ENCODE data around the gene UGT1A1. TPM values are rescaled to one million over a fixed set of nuclear protein-coding genes. Genes with fewer than 3 reads are reported as not detected.

UGT1A1 gene
- total and polyA plus RNA-seq, 7 donors = 0.06 TPM; not detected in 6

- H3K36me3 ChIP-seq (ENCODE audit: insufficient read depth in 1 of 2, low read depth in 1 of 2) = no peaks in the 10 kb centered on the region
- ATAC-seq = no peak
- DNase-seq = no peak
- H3K27ac ChIP-seq = no peak overlapping the region
- 57 to 60% (median 57%) methylated on average over 7 of the region's 7 CpGs for WGBS, 3 donors
- no peak overlapping the region for H3K4me3 ChIP-seq
- no peaks in the 10 kb centered on the region for H3K9me3 ChIP-seq
- intact Hi-C loops (cut with DNase I) = no loop called here
- TF ChIP-seq, protein P1, sequence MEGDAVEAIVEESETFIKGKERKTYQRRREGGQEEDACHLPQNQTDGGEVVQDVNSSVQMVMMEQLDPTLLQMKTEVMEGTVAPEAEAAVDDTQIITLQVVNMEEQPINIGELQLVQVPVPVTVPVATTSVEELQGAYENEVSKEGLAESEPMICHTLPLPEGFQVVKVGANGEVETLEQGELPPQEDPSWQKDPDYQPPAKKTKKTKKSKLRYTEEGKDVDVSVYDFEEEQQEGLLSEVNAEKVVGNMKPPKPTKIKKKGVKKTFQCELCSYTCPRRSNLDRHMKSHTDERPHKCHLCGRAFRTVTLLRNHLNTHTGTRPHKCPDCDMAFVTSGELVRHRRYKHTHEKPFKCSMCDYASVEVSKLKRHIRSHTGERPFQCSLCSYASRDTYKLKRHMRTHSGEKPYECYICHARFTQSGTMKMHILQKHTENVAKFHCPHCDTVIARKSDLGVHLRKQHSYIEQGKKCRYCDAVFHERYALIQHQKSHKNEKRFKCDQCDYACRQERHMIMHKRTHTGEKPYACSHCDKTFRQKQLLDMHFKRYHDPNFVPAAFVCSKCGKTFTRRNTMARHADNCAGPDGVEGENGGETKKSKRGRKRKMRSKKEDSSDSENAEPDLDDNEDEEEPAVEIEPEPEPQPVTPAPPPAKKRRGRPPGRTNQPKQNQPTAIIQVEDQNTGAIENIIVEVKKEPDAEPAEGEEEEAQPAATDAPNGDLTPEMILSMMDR (IDR thresholded peaks at IDR 0.05) = no peak
- H3K4me1 ChIP-seq = no peaks in the 10 kb centered on the region
- no peaks in the 10 kb centered on the region for H3K27me3 ChIP-seq (ENCODE audit: insufficient read depth in 3 of 3, low read length in 2 of 3)
Measured at GRCh38 chr2:233799087-233799665, 39.1 kb downstream of the UGT1A1 start.

DNA sequence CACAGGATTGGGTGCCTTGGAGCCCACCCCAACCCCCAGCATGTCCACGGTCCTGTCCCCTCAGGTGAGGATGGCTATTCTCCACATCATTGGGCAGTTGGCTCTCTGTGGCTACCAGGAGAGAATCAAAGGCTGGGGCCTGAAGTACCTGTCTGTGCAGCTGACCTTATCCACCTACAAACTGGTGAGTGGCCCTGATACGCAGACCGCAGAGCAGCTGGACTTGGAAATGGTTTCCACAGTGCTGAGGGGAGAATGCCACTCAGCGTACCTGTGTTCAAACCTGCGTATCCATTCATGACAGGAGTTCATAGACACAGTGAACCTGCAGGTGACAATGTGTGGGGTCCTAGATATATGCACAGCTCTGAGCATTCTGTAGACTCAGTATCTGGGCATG is 39.6 kb downstream of the UGT1A1 start:
- WGBS, 3 donors = 51 to 83% (median 51%) methylated on average over 5 of the region's 5 CpGs
- intact Hi-C loops (cut with DNase I) = no loop called here
- DNase-seq = no peak
- no peak overlapping the region for H3K4me3 ChIP-seq
- TF ChIP-seq, protein P1 (IDR thresholded peaks at IDR 0.05) = no peak
- no peak overlapping the region for H3K27ac ChIP-seq
- no peaks in the 10 kb centered on the region for H3K4me1 ChIP-seq
- no peaks in the 10 kb centered on the region for H3K9me3 ChIP-seq
- H3K27me3 ChIP-seq (ENCODE audit: insufficient read depth in 3 of 3, low read length in 2 of 3) = no peaks in the 10 kb centered on the region
- ATAC-seq = no peak
- H3K36me3 ChIP-seq (ENCODE audit: insufficient read depth in 1 of 2, low read depth in 1 of 2) = no peaks in the 10 kb centered on the region

DNA sequence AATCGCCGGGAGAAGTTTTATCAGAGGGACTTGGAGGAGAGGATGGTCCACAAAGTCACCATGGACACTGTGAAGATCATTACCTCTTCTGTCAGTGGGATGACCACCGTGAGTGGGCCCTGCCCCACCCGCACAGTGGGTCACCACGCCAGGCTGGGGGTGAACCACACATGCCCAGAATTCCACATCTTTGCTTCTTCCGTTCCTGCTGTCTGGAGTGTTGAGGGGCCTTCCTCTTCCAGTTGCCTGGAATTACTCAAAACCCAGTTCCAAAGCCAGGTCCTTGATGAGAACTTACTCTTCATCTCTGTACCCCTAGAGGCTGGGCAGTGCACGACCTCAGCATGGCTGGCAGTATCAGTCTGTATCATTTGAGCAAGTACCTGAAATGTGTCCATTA is 40.1 kb downstream of the UGT1A1 start:
- no peaks in the 10 kb centered on the region for H3K27me3 ChIP-seq (ENCODE audit: insufficient read depth in 3 of 3, low read length in 2 of 3)
- ATAC-seq (no peak), DNase-seq (no peak)
- H3K36me3 ChIP-seq (ENCODE audit: insufficient read depth in 1 of 2, low read depth in 1 of 2) = no peaks in the 10 kb centered on the region
- no peaks in the 10 kb centered on the region for H3K4me1 ChIP-seq
- intact Hi-C loops (cut with DNase I) = no loop called here
- H3K4me3 ChIP-seq = no peak overlapping the region
- no peak overlapping the region for H3K27ac ChIP-seq
- no peaks in the 10 kb centered on the region for H3K9me3 ChIP-seq
- TF ChIP-seq, protein P1 (IDR thresholded peaks at IDR 0.05) = no peak
- 74 to 78% (median 75%) methylated on average over 7 of the region's 7 CpGs for WGBS, 3 donors

DNA sequence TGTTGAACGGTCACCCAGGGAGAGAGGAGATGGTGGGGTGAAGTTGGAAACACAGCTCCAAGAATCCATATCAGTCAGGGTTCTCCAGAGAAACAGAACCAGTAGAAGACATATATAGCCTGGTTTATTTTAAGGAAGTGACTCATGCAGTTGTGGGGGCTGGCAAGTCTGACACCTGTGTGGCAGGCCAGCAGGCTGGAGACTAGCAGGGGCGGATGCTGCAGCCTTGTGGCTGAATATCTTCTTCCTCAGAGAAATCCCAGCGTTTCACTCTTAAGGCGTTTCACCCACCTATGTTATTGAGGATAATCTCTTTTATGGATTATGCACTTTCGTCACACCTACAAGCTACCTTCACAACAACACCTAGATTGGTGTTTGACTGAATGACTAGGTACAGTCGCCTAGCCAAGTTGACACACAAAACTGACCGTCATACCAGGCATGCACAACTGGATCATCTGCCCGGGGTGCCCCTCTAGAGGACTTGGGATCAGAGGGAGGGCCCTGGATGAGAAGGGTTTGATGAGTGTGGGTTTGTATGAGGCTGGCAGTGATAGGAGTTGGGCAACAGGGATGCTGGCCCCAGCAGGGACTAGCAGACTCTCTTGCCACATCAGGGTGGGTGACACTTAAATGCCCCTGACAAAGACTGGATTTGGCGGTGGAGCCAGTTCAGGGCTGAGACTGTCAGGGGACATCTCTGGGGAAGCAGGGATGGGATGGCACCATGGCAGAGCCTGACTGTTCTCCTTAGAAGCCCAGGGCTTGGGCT is 41.5 kb downstream of the UGT1A1 start:
- TF ChIP-seq, protein P1 (IDR thresholded peaks at IDR 0.05) = no peak

More for the DNA sequence above, 41.5 kb downstream of the UGT1A1 start:
- no peaks in the 10 kb centered on the region for H3K4me1 ChIP-seq
- ATAC-seq (no peak), DNase-seq (no peak)
- no peak overlapping the region for H3K27ac ChIP-seq
- no peaks in the 10 kb centered on the region for H3K36me3 ChIP-seq (ENCODE audit: insufficient read depth in 1 of 2, low read depth in 1 of 2)
- no peak overlapping the region for H3K4me3 ChIP-seq
- WGBS, 3 donors = 76 to 80% (median 80%) methylated on average over 9 of the region's 9 CpGs
- H3K9me3 ChIP-seq = no peaks in the 10 kb centered on the region
- H3K27me3 ChIP-seq (ENCODE audit: insufficient read depth in 3 of 3, low read length in 2 of 3) = no peaks in the 10 kb centered on the region
- intact Hi-C loops (cut with DNase I) = no loop called here

Data from psoas muscle (tissue), 8 donors.